RPMI8226 (cell line): Measurements from ENCODE around the gene DCAF8.
A peak's percentile ranks its signal among the peaks of the same experiment; 100 is the strongest.

Experiments used
- DNase-seq: peaks from one replicate; pipeline ENCODE4 v3.0.0-alpha.2; 2015

The DCAF8 gene

GRCh38 chr1:160260406-160261382 lies 1.7 kb downstream of the DCAF8 start:
- peak; percentile 19 for DNase-seq

DNA sequence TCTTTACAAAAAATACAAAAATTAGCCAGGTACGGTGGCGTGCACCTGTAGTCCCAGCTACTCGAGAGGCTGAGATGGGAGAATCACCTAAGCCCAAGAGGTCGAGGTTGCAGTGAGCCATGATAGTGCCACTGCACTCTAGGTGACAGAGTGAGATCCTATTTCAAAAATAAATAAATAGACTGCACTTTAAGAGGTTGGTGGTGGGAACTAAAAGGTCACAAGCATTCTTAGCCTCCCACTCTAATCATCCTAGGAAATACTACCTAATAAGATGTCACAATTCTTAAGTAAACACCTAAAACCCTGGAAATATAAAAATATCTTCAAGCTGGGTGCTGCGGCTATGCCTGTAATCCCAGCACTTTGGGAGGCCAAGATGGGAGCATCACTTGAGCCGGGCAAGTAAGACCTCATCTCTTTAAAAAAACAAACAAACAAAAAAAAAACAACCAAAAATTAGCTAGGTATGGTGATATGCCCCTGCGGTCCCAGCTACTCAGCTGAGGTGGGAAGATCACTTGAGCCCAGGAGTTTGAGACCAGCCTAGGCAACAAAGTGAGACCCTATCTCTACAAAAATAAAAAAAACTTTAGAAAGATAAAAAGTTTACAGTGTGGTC lies 4.1 kb downstream of the DCAF8 start:
- no peak for DNase-seq

DNA sequence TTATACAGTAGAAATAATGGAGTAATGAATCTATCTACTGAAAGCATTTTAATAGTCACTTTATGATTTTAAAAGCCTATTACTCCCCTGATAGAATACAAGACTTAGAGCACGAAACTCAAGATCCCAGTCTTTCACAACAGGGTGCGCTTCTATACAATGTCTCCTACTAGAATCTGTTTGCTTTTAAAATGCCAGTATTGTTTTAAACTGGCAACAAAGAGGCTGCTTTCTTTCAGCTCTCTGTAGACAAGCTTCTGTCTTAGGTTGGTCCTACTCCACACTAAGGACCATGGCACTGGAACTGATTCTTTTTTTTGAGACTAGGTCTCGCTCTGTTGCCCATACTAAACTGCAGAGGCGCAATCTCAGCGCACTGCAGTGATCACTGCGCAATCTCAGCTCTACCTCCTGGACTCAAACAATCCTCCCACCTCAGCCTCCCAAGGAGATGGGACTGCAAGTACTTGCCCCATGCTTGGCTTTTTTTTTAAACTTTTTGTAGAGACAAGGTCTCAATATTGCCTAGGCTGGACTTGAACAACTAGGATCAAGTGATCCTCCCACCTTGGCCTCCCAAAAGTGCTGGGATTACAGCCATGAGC lies 4.8 kb downstream of the DCAF8 start:
- DNase-seq, result no peak

DNA sequence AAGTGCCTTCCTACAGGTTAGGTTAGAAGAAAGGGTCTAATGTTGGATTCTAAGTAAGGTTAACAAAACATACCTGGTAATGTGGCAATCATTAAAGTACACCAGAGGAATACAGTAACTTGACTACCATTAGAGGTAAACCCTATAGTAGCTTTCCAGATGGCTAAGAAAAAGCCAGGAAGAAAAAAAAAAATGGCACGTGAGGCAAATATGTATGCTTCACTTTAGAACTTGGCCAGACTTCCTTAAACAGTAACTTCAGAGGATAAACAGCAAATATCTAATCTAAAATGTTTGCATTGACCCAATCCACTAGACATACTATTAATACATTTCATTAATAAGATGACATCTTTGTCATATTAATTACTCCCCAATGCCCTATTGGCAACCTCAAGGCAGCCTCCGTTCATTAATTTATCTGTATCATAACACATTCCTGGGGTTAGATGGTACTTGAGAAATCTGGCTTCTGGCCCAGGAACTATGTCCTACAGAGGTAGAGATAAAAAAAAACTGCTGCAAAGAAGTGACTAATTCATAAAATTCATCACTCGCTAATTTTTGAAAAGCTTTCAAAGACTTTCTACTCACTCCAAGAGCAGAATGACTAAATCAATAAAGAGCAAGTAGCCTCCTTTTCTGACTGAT lies 5.8 kb downstream of the DCAF8 start:
- DNase-seq, result no peak

DNA sequence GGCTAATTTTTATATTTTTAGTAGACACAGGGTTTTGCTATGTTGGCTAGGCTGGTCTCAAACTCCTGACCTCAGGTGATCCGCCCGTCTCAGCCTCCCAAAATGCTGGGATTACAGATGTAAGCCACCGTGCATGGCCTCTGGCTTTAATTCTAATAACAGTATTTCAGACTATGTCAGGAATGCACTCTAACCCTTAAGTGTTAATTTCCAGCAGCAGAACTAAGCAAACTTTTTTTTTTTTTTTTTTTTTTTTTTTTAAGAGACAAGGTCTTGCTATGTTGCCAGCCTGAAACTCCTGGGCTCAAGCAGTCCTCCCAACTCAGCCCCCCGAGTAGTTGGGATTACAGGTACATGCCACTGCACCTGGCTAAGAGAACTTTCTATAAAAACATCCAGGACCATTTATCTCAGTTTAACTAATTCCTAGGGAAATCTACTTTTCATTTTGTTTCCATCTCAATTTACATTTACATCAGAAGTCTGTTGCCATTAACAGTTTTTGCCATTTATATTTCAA lies 6.5 kb downstream of the DCAF8 start:
- no peak for DNase-seq

GRCh38 chr1:160251687-160252526 lies 10.4 kb downstream of the DCAF8 start:
- peak; percentile 76 for DNase-seq

DNA sequence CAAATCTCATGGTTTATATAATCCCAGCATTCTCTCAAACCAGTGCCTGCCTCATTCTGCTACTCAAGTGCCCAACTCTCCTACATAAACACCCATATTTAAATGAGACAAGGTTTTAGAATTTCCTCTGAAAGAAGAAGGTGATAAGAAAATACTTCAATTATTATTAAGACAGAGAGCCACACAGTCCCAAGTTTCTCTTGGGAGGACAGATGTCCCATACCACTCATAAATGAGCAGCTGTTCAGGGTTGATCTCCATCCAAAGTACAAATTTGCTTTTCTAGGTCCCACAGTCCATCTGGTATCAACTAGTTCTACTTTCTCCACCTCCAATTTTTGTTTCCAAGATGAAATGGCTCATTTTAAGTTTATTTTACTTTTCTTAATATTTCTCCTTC lies 11.3 kb downstream of the DCAF8 start:
- DNase-seq, result no peak

GRCh38 chr1:160247053-160247452 lies 15.3 kb downstream of the DCAF8 start:
- DNase-seq, result no peak

DNA sequence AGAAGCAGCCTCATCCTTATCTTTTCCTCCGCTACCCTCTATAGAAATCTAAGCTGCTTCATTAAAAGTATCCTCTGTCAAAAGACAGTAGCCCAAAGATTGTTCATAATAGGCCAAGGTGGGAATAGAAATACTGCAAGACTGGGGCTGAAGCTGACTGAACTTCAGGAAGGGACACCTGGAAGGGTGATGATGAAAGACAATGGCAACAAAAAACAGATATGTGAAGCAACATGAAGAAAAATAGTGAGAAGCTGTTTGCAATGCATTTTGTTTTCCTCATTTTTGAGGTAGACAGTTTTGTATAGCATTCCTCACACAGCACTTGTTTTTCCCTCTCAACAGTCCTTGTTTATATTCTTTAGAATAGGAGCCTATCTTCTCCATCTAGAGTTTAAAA lies 16.9 kb downstream of the DCAF8 start:
- DNase-seq, result no peak

GRCh38 chr1:160244209-160244608 lies 18.1 kb downstream of the DCAF8 start:
- DNase-seq, result no peak

GRCh38 chr1:160243767-160244166 lies 18.6 kb downstream of the DCAF8 start:
- no peak for DNase-seq

DNA sequence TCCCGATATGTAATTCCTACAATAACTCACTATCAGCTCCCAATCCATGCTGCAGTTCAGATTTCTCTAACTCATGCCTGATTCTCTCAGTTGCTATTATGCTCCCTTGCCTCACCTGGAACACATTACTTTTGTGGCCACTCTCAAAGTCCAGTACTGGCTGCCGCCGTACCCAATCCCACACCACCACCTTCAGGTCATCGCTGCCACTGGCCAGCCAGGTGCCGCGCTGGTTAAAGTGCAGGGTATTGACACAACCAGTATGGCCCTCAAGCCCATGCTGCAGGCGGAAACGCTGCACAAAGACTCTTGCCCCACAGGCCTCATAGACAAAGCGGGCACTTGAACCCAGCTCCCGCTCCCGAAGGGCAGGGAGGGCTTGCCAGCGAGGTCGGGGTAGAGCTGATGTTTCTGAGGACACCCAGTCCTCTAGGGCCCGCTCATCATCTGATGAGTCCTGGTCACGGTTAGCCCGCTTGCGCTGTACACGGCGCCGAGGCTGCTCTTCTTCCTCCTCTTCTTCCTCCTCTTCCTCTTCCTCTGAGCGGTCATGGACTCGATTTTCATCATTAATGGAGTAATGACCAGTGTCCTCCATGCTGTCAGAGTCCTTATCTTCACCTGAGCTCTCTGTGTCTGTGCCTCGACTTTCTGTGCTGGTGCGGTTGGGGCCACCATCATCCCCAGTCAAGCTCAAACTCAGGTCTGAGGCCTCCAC lies 22.6 kb downstream of the DCAF8 start:
- DNase-seq, result no peak

GRCh38 chr1:160238408-160238807 lies 23.9 kb downstream of the DCAF8 start:
- DNase-seq, result no peak

- no peak for DNase-seq
These were observed 24.8 kb downstream of the DCAF8 start for GRCh38 chr1:160237558-160237957.

DNA sequence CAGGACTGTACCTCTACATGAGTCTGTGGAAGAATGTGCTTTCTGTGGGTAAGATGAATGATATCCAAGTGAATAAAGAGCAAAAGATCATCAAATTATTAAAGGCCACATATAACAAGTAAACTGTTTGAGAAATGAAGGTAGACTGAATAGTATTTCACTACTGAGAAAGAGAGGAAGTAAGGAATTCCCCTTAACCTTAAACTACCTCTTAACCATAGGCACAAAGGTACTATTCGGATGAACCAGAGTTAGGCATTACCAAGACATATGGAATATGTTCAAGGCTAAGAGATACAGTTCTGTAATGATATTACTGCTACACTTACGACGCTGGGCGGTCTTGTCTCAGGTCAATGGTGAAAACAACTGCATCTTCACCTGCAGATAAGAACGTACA lies 25.5 kb downstream of the DCAF8 start:
- no peak for DNase-seq

DNA sequence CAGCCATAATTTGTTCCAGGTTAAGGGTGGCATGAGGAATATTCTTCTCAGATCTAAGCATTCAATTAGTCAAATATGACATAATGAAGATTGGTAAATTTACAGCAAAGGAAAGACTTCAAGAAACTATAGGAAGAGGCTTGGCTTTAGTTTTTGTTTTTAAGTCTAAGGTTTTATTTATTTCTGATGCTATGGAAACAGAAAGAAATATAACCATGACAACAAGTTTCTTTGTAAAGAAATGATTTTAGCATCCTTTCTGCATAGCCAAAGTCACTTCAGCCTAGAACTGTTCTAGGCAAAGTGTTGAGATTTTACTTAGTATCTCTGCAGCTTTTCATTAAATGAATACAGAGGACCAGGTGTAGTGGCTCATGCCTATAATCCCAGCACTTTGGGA lies 29.4 kb downstream of the DCAF8 start:
- no peak for DNase-seq

DNA sequence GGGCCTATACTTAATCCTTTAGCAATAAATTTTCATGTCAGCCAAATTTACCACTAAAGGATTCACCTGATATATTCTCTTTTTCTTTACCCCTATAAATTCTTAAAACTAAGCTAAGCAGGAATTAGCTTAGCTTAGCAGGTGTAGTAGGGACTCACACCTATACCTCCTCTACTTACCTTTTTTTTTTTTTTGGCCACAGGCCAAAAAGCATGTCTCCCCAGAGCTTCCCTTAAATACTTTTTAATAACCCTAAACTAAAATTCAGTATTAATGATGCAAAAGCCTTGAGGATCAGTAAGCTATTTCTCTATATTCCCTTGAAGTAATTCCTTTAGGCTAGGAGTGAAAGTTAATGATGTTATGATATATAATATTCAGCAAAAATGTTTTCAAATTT lies 33.9 kb downstream of the DCAF8 start:
- DNase-seq, result no peak

DNA sequence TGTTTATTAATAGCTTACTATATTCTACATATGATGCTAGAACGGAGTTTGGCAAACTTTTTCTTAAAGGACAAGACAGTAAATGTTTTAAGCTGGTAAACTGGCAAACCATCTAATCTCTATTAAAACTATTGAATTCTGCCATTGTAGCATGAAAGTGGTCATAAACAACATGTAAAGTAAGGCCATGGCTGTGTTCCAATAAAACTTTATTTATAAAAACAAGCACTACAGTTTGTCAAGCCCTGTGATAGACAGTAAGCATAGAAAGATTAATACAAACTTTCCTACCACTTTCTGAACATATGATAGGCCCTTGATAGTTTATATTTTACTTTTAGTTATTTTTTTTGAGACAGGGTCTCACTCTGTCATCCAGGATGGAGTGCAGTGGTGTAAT lies 34.8 kb downstream of the DCAF8 start:
- no peak for DNase-seq

DNA sequence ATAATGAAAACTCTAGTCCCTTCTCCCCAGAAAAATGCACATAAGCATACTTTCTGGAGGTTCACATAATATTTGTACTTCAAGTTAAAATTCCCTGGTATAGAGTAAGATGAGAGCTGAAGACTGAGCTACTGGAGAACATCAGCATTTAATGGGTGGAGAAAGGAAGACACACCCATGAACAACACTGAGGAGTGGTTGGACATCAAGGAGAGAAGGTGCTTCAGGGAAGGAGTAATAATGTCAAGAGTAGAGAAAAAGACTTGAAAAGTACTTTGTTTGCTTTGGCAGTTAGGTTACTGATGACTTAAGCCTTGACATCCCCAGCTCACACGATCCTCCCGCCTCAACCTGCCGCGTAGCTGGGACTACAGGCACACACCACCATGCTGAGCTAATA lies 35.3 kb downstream of the DCAF8 start:
- DNase-seq, result no peak

GRCh38 chr1:160226623-160227022 lies 35.7 kb downstream of the DCAF8 start:
- no peak for DNase-seq

GRCh38 chr1:160225345-160225744 lies 37.0 kb downstream of the DCAF8 start:
- DNase-seq, result no peak

DNA sequence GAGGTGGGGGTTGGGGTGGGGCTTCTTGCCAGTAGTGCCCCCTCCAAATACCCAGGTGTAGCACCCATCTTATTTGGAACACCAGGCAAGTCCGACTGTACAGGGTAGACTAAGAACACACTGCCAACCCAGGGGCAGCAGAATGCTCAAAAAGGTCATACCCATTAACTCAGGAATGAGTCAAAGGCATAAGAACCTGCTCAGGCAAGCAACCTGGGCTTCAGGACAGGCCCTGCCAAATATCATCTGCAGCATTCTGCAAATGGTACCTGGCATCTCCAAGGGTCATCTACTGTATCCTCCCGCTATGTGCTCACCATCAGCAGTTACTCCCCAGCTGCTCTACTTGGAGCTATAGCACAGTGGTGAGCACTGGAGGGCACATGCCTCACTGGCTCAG lies 37.7 kb downstream of the DCAF8 start:
- DNase-seq, result no peak
